Endothelial cell of umbilical vein (primary cell): ENCODE results near the gene COA7. TPM values are rescaled to one million over a fixed set of nuclear protein-coding genes. Genes with fewer than 3 reads are reported as not detected.

Experiments used
- BruUV-seq: library from RNA; stranded (reverse); fragments of 400-500 nt; replicated peaks from 2 replicates; lab custom pipeline; 2021; lab: Mats Ljungman, UMichigan
- CTCF ChIA-PET: fragments of 300-600, 350-600 bp; sonication (Branson Sonifier 250); formaldehyde crosslinking; loops from one replicate; lab custom pipeline; 2021; ENCODE audit warnings: antibody characterized with exemption, inconsistent platforms; lab: Charles Lee
- POLR2A ChIA-PET: fragments of 300-600, 350-600 bp; sonication (Branson Sonifier 250); formaldehyde crosslinking; loops from one replicate; lab custom pipeline; 2021; ENCODE audit warnings: antibody characterized with exemption, inconsistent platforms; lab: Charles Lee
- DNase-seq: peaks from one replicate; pipeline ENCODE4 v3.0.0-alpha.2; 2011; ENCODE audit warnings: low read depth, low spot score
- FAIRE-seq: peaks from 2 replicates; lab custom pipeline; 2011; peaks lifted over from hg19 to GRCh38; lab: Jason Lieb, UNC
- H2AFZ ChIP-seq: 2 replicates; pipeline ENCODE4 v1.6.0; 2012; ENCODE audit warnings: low read depth, low read length, control low read depth, inconsistent platforms
- H3K27ac ChIP-seq: 2 replicates; pipeline ENCODE4 v1.5.1; 2011; ENCODE audit warnings: low read depth, mild to moderate bottlenecking, control low read depth, low read length, moderate library complexity; ENCODE audit not compliant: insufficient read depth
- H3K27me3 ChIP-seq, 2 experiments: 2 replicates each; pipeline versions ENCODE4 v1.6.0 to v1.6.1; 2011; ENCODE audit warnings: low read length in 2 of 2, mixed read lengths in 1 of 2; ENCODE audit not compliant: control insufficient read depth in 2 of 2, insufficient read depth in 2 of 2
- H3K36me3 ChIP-seq, 2 experiments: 2 replicates in 1 of 2; 3 replicates in 1 of 2; pipeline ENCODE4 v1.5.1; 2011; ENCODE audit warnings: low read length in 2 of 2, mild to moderate bottlenecking in 1 of 2, moderate library complexity in 1 of 2; ENCODE audit not compliant: control insufficient read depth in 2 of 2, insufficient read depth in 2 of 2; ENCODE audit errors: extremely low read depth in 1 of 2
- H3K4me1 ChIP-seq: 3 replicates; pipeline ENCODE4 v1.5.1; 2011; ENCODE audit warnings: mild to moderate bottlenecking, low read length; ENCODE audit not compliant: control insufficient read depth, insufficient read depth; ENCODE audit errors: extremely low read depth
- H3K4me2 ChIP-seq: 2 replicates; pipeline ENCODE4 v1.6.1; 2011; ENCODE audit warnings: low read length, control low read depth, mixed read lengths; ENCODE audit not compliant: insufficient read depth
- H3K4me3 ChIP-seq, 3 experiments: fragments of 200-600 bp in 1 of 3; sonication (generic), shearing (Covaris generic) in 1 of 3; replicated peaks in 1 of 3; 2 replicates each; pipeline ENCODE4 v1.5.1; 2011 to 2016; ENCODE audit warnings: control low read depth in 3 of 3, low read length in 3 of 3, mild to moderate bottlenecking in 2 of 3, inconsistent platforms in 1 of 3, low read depth in 1 of 3, moderate library complexity in 1 of 3; ENCODE audit not compliant: insufficient read depth in 1 of 3
- H3K79me2 ChIP-seq: 2 replicates; pipeline ENCODE4 v1.6.0; 2012; ENCODE audit warnings: low read length, inconsistent platforms; ENCODE audit not compliant: control insufficient read depth, insufficient read depth
- H3K9ac ChIP-seq: replicated peaks from 2 replicates; pipeline ENCODE3; 2011; ENCODE audit warnings: low read length, control low read depth; ENCODE audit not compliant: insufficient read depth; ENCODE audit errors: extremely low read depth
- H3K9me1 ChIP-seq: replicated peaks from 3 replicates; pipeline ENCODE4 v1.6.0; 2011; ENCODE audit warnings: mild to moderate bottlenecking, low read length; ENCODE audit not compliant: control insufficient read depth, insufficient read depth; ENCODE audit errors: extremely low read depth
- H3K9me3 ChIP-seq: replicated peaks from 2 replicates; pipeline ENCODE4 v1.5.1; 2012; ENCODE audit warnings: low read length, inconsistent platforms; ENCODE audit not compliant: control insufficient read depth, insufficient read depth
- H4K20me1 ChIP-seq: replicated peaks from 2 replicates; pipeline ENCODE3; 2011; ENCODE audit warnings: mild to moderate bottlenecking, low read length; ENCODE audit not compliant: control insufficient read depth, insufficient read depth; ENCODE audit errors: extremely low read depth
- CTCF ChIP-seq, 2 donors: IDR thresholded peaks; 1 replicate in 1 of 2; 2 replicates in 1 of 2; pipeline ENCODE4 v1.5.1; 2011; ENCODE audit warnings: low read length in 2 of 2, mild to moderate bottlenecking in 2 of 2, moderate library complexity in 2 of 2, control low read depth in 1 of 2, inconsistent platforms in 1 of 2, low read depth in 1 of 2; ENCODE audit not compliant: insufficient read depth in 1 of 2; ENCODE audit errors: extremely low read depth in 1 of 2
- EZH2 ChIP-seq: IDR thresholded peaks from 2 replicates; pipeline ENCODE4 v1.6.1; 2012; ENCODE audit warnings: borderline replicate concordance, low read depth, mild to moderate bottlenecking, moderate library complexity, low read length, inconsistent platforms; ENCODE audit not compliant: severe bottlenecking
- FOS ChIP-seq: IDR thresholded peaks from 2 replicates; pipeline ENCODE4 v1.6.1; 2011; ENCODE audit warnings: mild to moderate bottlenecking, low read length, moderate library complexity, borderline replicate concordance; ENCODE audit not compliant: insufficient read depth
- GATA2 ChIP-seq: IDR thresholded peaks from 2 replicates; pipeline ENCODE4 v1.7.0; 2011; ENCODE audit warnings: low read depth, mild to moderate bottlenecking, moderate library complexity, mixed read lengths, low read length; ENCODE audit not compliant: insufficient read length, insufficient read depth
- JUN ChIP-seq: IDR thresholded peaks from 2 replicates; pipeline ENCODE4 v1.6.1; 2011; ENCODE audit warnings: borderline replicate concordance, low read depth; ENCODE audit not compliant: insufficient read length, insufficient read depth
- MAX ChIP-seq: IDR thresholded peaks from 2 replicates; pipeline ENCODE4 v1.6.1; 2011; ENCODE audit not compliant: insufficient read depth, insufficient read length
- MYC ChIP-seq: IDR thresholded peaks from one replicate; pipeline ENCODE4 v1.6.1; 2011; ENCODE audit warnings: mild to moderate bottlenecking, low read depth, low read length
- POLR2A ChIP-seq: IDR thresholded peaks from 2 replicates; pipeline ENCODE4 v1.6.1; 2012; ENCODE audit warnings: low read depth, mild to moderate bottlenecking, control low read depth, low read length
- POLR2AphosphoS5 ChIP-seq: IDR thresholded peaks from 2 replicates; pipeline ENCODE4 v1.6.1; 2012; ENCODE audit warnings: low read depth, mild to moderate bottlenecking, control low read depth, low read length, moderate library complexity; ENCODE audit not compliant: insufficient read depth
- dilution Hi-C: fragments of 300-500 bp; cut with MboI; formaldehyde crosslinking; loops from one replicate; pipeline ENCODE4 v1.15.0; 2019; ENCODE audit warnings: low sequenced_read_pairs; ENCODE audit not compliant: extremely low pct_ligation_motif_present
- intact Hi-C: fragments of 100-400 bp; cut with micrococcal nuclease; formaldehyde crosslinking; loops from one replicate; pipeline ENCODE4 v1.10.0; 2022
- polyA plus RNA-seq, 4 experiments: library from polyadenylated mRNA; depleted of rRNA in 3 of 4; stranded (reverse) in 3 of 4; unstranded in 1 of 4; fragments of >200 nt; gene quantifications; 2 replicates each; pipeline versions ENCODE4 v1.2.1 to v1.2.3, GENCODE V29; 2011 to 2012; ENCODE audit warnings: missing spikeins in 1 of 4
- total RNA-seq: library from RNA; stranded (reverse); gene quantifications from 2 replicates; pipeline ENCODE4 v1.2.3, GENCODE V29; 2021

The COA7 gene
- total and polyA plus RNA-seq, 2 donors (not counting 3 experiments of a cell fraction or from before 2014, with no cell fraction given) = 11.7 to 28.6 TPM

- dilution Hi-C loops (no loop called here), intact Hi-C loops (loop anchor here (5.0 kb wide), 3 partner anchors 115 to 540 kb away; partner anchors contain the start of genes CC2D1B and TUT4)
- TF ChIP-seq CTCF (IDR thresholded peaks at IDR 0.05; ENCODE audit: extremely low read depth in 1 of 2, insufficient read depth in 1 of 2, low read depth in 1 of 2, low read length in 2 of 2) (no peak), POLR2AphosphoS5 (no peak), MAX (no peak), FOS (no peak), EZH2 (no peak), GATA2 (no peak), MYC (no peak), JUN (no peak), POLR2A (no peak)
- Histone ChIP-seq H2AFZ (no peak overlapping the region), H3K27ac (no peak overlapping the region), H3K9ac (no peak overlapping the region), H3K4me1 (no peaks in the 10 kb centered on the region), H3K9me1 (no peaks in the 10 kb centered on the region), H3K27me3 (no peaks in the 10 kb centered on the region), H3K79me2 (no peaks in the 10 kb centered on the region), H4K20me1 (no peaks in the 10 kb centered on the region), H3K4me2 (no peak overlapping the region), H3K9me3 (no peaks in the 10 kb centered on the region), H3K36me3 (no peaks in the 10 kb centered on the region), H3K4me3 (no peak overlapping the region)
- no TSS peak for BruUV-seq
- ChIA-PET CTCF (interaction anchor here (0.7 to 2.0 kb wide), 3 partner anchors 175 to 262 kb away, joined by 3 to 5 read pairs (median 4); no protein-coding TSS in a partner anchor), POLR2A (no interaction called here)
- no peak for FAIRE-seq
- no peak for DNase-seq
Measured at GRCh38 chr1:52667290-52667689, 30.9 kb downstream of the COA7 start.
